Lower leg skin (tissue), 4 donors: ENCODE results near the gene NPC1L1. TPM values are rescaled to one million over a fixed set of nuclear protein-coding genes. Genes with fewer than 3 reads are reported as not detected.

Experiments used
- DNase-seq, 2 donors: peaks; one replicate each; pipeline ENCODE4 v3.0.0-alpha.2; 2019; ENCODE audit warnings: low spot score in 2 of 2
- H3K4me3 ChIP-seq: fragments of 200-600 bp; sonication (generic); 2 replicates; pipeline ENCODE4 v1.5.1; 2017; ENCODE audit warnings: mild to moderate bottlenecking, low read depth; ENCODE audit not compliant: poor library complexity, severe bottlenecking
- CTCF ChIP-seq, 3 donors: fragments of 450-650 bp; IDR thresholded peaks; one replicate each; pipeline ENCODE4 v1.5.1; 2016; ENCODE audit warnings: antibody characterized with exemption in 3 of 3, mild to moderate bottlenecking in 3 of 3, moderate library complexity in 2 of 3
- POLR2A ChIP-seq, 2 donors: fragments of 450-650 bp; IDR thresholded peaks; one replicate each; pipeline ENCODE4 v1.6.1; 2016 to 2017; ENCODE audit warnings: antibody characterized with exemption in 2 of 2, mild to moderate bottlenecking in 1 of 2, moderate library complexity in 1 of 2
- WGBS, 2 donors: methylation state at CpG; one replicate each; pipeline ENCODE4 v1.1.5; 2018; 5-methylcytosine and 5-hydroxymethylcytosine counted together
- intact Hi-C: fragments of 100-400 bp; cut with DNase I; formaldehyde crosslinking; loops from one replicate; pipeline ENCODE4 v1.15.0; 2023; ENCODE audit warnings: low total_unique reads
- total RNA-seq, 4 donors: library from RNA; depleted of rRNA; stranded (reverse); fragments of >200 nt; gene quantifications; one replicate each; pipeline ENCODE4 v1.1.0, GENCODE V29; 2016

The NPC1L1 gene
- total RNA-seq, 4 donors from 2014 or later, result 0.08 to 0.13 (median 0.10) TPM; not detected in 1

GRCh38 chr7:44518761-44519160 is 22.4 kb downstream of the NPC1L1 start:
- peak in 1 of 2 donors; percentile 18 for DNase-seq
- intact Hi-C loops, result no loop called here
- no peak overlapping the region for H3K4me3 ChIP-seq
- TF ChIP-seq CTCF (IDR thresholded peaks at IDR 0.05) (no peak), POLR2A (IDR thresholded peaks at IDR 0.05) (no peak)
- 81 to 84% methylated on average over 3 of the region's 3 CpGs for WGBS, 2 donors

DNA sequence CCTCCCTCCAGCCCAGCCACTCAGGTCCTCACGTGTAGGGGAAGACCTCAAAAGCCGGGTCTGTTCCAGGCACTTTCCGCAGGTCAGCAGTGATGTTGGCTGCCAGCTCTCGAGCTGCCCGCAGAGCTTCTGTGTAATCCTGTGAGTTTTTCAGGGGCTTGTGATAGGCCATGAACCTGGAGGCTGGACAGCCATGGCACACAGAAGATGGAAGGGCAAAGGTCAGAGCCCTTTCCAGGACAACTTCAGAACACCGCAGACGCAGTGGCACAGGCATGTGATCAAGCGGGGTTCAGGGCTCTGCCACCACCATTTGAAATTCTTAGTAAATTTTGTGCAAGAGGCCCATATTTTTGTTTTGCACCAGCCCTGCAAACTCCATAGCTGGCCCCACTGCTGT is 24.0 kb downstream of the NPC1L1 start:
- intact Hi-C loops, result no loop called here
- WGBS, 2 donors, result 91 to 96% methylated on average over 8 of the region's 8 CpGs

DNA sequence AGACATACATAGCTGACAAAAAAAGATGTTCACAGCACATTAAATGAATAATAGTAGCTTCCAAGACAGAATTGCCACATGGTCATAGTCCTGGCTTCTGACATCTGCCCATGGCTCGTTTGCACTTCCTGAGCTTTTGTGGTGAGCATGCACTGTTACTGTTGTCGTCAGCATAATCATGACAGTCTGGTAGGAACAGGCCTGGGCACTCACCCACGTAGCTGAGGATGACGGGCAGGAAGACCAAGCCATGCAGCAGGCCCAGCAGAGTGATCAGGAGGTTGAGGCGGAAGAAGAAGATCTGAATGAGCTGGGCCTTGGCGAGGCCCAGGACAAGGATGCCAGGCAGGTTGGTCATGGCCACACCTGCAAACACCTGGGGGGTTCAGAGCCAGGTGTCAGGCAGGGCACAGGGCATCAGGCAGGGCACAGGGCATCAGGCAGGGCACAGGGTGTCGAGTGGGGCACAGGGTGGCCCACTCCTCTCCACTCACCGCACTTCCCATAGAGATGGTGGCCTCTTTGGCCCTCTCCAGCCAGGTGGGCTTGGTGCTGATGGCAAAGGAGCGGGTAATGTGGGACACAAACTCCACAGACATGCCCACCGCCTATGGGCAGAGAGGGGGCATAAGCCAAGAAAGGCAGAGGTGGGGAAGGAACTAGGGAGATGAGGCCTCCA is 25.4 kb downstream of the NPC1L1 start:
- 62 to 68% methylated on average over 9 to 10 of the region's 10 CpGs for WGBS, 2 donors
- TF ChIP-seq CTCF (IDR thresholded peaks at IDR 0.05), result no peak
- TF ChIP-seq POLR2A (IDR thresholded peaks at IDR 0.05), result no peak
- H3K4me3 ChIP-seq, result no peak overlapping the region
- intact Hi-C loops, result no loop called here
- DNase-seq, result no peak

More for the DNA sequence above, 24.0 kb downstream of the NPC1L1 start:
- TF ChIP-seq CTCF (IDR thresholded peaks at IDR 0.05), result no peak
- TF ChIP-seq POLR2A (IDR thresholded peaks at IDR 0.05), result no peak
- no peak for DNase-seq
- no peak overlapping the region for H3K4me3 ChIP-seq

DNA sequence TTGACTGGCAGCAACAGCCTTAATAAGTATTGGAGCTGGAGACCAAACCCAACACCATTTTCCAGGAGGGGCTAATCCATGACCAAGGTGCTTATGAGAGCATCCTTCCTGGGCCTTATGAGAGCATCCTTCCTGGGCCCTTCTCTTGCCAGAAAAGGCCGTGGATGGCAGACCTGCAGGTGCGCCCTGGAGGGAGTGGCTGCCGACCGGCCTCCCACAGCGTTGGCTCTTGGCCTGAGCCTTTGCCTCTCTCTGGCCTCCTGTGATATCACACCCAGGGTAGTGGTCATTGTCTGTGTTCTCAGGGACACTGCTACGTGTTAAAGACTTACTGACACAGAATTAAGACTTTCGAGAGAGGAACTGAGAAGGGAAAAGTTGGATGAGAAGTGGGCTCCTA is 28.4 kb downstream of the NPC1L1 start:
- no peak for DNase-seq
- TF ChIP-seq CTCF (IDR thresholded peaks at IDR 0.05) (no peak), POLR2A (IDR thresholded peaks at IDR 0.05) (no peak)
- 90 to 93% methylated on average over 7 of the region's 7 CpGs for WGBS, 2 donors
- intact Hi-C loops, result no loop called here
- H3K4me3 ChIP-seq, result no peak overlapping the region

- WGBS, 2 donors, result 43 to 62% methylated on average over 4 of the region's 4 CpGs
- no peak for TF ChIP-seq CTCF (IDR thresholded peaks at IDR 0.05)
- TF ChIP-seq POLR2A (IDR thresholded peaks at IDR 0.05), result no peak
- no peak for DNase-seq
- intact Hi-C loops, result loop anchor here (2.0 kb wide), 1 partner anchor 23 kb away; no protein-coding TSS in a partner anchor
- no peak overlapping the region for H3K4me3 ChIP-seq
Observed at GRCh38 chr7:44511863-44512468, 29.2 kb downstream of the NPC1L1 start.
